ENCODE data around the gene TNS3.
"Not testable (repeated sequence)": the region's sequence is repeated elsewhere in the genome, so short reads cannot be mapped to it uniquely, and the experiment has no call there.

Gene TNS3

DNA sequence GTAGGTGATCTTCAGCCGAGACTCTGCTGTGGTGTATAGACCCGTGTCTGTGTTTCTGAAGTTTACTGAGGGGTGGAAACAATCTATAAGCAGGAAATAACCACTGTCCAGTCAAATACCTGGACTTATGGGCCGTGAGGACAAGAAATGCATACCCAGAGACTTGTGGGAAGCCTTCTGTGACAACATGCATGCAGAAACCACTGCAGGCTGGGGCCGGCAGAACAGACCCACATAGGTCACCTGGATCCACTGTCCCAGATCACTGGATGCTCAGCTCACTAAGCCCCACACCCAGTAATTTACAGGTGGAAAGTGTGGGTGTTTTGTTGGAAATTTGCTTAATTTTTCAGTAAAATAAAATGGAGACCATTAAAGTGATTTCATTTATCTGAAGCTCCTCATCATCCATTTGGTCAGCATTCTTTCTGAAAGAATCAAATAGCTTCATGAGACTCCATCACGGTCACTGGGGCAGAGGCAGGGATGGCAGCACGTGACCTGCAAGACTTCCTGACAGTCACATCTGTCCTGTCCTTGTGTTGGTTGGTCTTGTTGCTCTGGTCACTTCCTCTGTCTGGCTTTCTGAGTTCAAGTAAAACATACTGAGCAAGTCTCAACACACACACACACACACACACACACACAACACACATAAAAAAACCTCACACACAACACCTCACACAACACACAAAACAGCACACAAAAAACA, 108.3 kb downstream of the TNS3 start:
- H3K9ac ChIP-seq (ENCODE audit: low read length in 2 of 2): no peak overlapping the region
- peaks cover 24% of the 10 kb centered on the region for H3K4me1 ChIP-seq (ENCODE audit: control insufficient read depth, insufficient read depth, low read length)
- no peak overlapping the region for H3K4me3 ChIP-seq (ENCODE audit: low read length in 2 of 2)
- no peaks in the 10 kb centered on the region for H3K36me3 ChIP-seq (ENCODE audit: control insufficient read depth in 2 of 2, insufficient read depth in 2 of 2, low read length in 2 of 2)
- no peaks in the 10 kb centered on the region for H3K9me3 ChIP-seq (ENCODE audit: control insufficient read depth in 2 of 2, low read length in 2 of 2)
- no peaks in the 10 kb centered on the region for H3K27me3 ChIP-seq (ENCODE audit: control insufficient read depth in 1 of 2, insufficient read depth in 2 of 2, low read length in 2 of 2)
- no peak overlapping the region for H3K27ac ChIP-seq (ENCODE audit: low read length)

DNA sequence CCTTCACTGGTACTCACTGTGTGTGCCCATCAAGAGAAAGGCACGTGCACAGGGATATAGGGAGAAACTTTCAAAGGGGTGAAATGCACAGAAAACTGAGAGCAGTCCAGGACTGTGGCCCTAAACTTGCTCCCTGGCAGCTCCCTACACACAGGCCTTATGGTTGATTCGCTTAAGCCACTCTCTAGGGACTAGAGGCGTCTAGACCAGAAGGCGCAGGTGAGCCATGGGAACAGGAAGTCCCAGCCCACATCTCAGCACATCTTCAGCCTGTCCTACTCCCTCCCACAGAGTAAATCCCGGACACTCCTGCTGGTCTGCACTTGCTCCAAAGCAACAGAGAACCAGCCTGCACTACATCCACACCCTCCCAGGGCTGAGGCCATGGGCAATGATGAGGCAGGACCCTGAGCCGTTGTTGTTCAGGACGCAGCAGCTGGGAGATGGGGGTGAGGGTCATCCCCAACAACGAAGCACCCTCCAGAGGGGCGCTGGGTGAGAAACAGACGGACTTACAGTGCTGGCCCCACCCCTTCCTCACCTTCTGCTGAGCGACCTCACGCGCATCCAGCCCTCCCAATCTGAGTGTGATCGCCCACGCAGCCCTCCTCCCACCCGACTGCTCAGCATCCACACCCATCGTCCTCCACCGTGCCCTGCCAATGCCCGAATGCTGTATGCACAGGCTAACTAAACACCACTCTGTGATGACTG, 109.3 kb downstream of the TNS3 start:
- H3K9me3 ChIP-seq (ENCODE audit: control insufficient read depth in 2 of 2, low read length in 2 of 2): no peaks in the 10 kb centered on the region
- H3K4me3 ChIP-seq (ENCODE audit: low read length in 2 of 2): no peak overlapping the region
- H3K9ac ChIP-seq (ENCODE audit: low read length in 2 of 2): no peak overlapping the region
- peaks cover 18% of the 10 kb centered on the region for H3K4me1 ChIP-seq (ENCODE audit: control insufficient read depth, insufficient read depth, low read length)
- no peaks in the 10 kb centered on the region for H3K27me3 ChIP-seq (ENCODE audit: control insufficient read depth in 1 of 2, insufficient read depth in 2 of 2, low read length in 2 of 2)
- no peaks in the 10 kb centered on the region for H3K36me3 ChIP-seq (ENCODE audit: control insufficient read depth in 2 of 2, insufficient read depth in 2 of 2, low read length in 2 of 2)
- no peak overlapping the region for H3K27ac ChIP-seq (ENCODE audit: low read length)

DNA sequence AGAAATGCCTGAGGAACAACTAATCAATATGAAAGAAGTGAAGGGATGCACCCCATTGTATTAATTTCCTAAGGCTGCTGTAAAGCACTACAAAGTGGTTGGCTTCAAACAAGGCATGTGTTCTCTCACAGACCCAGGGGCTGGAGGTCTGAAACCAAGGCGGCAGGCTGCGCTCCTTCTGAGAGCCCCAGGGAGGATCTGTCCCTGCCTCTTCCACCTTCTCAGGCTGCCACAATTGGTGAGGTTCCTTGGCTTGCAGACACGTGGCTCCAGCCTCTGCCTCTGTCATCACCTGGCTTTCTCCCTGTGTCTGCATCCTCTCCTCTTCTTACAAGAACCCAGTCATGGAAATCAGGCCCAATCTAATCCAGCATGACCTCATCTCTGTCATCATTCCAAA, 110.1 kb downstream of the TNS3 start:
- peaks cover 15% of the 10 kb centered on the region for H3K4me1 ChIP-seq (ENCODE audit: control insufficient read depth, insufficient read depth, low read length)
- no peaks in the 10 kb centered on the region for H3K27me3 ChIP-seq (ENCODE audit: control insufficient read depth in 1 of 2, insufficient read depth in 2 of 2, low read length in 2 of 2)
- no peaks in the 10 kb centered on the region for H3K36me3 ChIP-seq (ENCODE audit: control insufficient read depth in 2 of 2, insufficient read depth in 2 of 2, low read length in 2 of 2)
- H3K4me3 ChIP-seq (ENCODE audit: low read length in 2 of 2): no peak overlapping the region
- no peaks in the 10 kb centered on the region for H3K9me3 ChIP-seq (ENCODE audit: control insufficient read depth in 2 of 2, low read length in 2 of 2)
- no peak overlapping the region for H3K9ac ChIP-seq (ENCODE audit: low read length in 2 of 2)
- no peak overlapping the region for H3K27ac ChIP-seq (ENCODE audit: low read length)

DNA sequence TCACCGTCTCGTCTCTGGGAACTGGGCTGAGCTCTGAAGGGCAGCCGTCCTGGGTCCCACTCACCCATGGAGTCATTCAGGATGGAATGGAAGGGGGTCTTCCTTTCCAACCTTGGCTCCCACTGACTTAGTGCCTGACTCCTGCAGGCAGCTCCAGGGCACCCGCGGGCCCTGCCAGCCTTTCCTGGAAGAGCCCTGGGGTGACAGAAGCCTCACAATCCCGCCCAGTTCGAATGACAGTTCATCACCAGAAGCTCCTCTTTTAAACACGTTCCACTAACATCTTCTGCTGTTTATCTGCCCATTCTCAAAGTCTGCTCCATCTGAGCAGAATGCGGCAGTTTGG, 110.6 kb downstream of the TNS3 start:
- no peaks in the 10 kb centered on the region for H3K27me3 ChIP-seq (ENCODE audit: control insufficient read depth in 1 of 2, insufficient read depth in 2 of 2, low read length in 2 of 2)
- H3K4me1 ChIP-seq (ENCODE audit: control insufficient read depth, insufficient read depth, low read length): peaks cover 15% of the 10 kb centered on the region
- H3K9me3 ChIP-seq (ENCODE audit: control insufficient read depth in 2 of 2, low read length in 2 of 2): no peaks in the 10 kb centered on the region
- H3K27ac ChIP-seq (ENCODE audit: low read length): no peak overlapping the region
- no peaks in the 10 kb centered on the region for H3K36me3 ChIP-seq (ENCODE audit: control insufficient read depth in 2 of 2, insufficient read depth in 2 of 2, low read length in 2 of 2)
- H3K4me3 ChIP-seq (ENCODE audit: low read length in 2 of 2): no peak overlapping the region
- H3K9ac ChIP-seq (ENCODE audit: low read length in 2 of 2): no peak overlapping the region

DNA sequence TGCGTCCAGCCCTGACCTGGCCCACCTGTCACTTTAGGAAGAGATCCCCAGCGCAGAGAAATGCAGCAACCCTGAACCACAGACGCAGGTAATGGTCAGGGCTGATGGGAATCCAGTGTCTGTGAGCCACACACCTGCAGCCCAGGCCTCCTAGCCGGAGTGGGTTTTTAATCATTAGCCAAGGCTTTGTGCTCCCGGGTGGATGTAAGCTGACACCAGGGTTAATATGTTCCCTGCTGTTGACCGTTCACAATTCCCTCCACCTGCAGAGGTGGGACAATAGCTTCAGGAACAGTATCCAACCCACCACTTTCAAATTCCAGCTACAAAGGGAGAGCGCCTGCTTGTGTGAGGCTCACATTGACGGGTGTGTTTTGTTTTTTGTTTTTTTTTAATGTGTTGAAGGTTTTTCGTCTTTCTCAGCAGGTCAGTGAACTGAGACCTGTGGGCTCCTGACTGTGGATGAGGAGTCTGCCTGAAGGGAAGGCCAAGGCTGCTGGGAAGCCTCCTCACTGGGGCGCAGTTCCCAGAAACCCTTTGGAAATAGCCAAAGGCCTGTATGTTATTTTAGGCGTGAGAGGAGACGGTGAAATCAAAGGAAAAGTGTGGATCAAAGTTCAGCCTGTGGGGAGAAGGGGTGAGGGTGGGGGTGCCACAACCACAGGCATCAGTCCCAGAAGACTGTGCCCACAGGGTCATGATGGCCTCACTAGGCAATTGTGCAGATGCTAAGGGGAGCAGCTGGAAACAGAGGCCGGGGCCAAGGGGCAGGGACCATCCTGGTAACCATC, 111.1 kb downstream of the TNS3 start:
- Histone ChIP-seq H3K9ac (ENCODE audit: low read length in 2 of 2) (no peak overlapping the region), H3K9me3 (ENCODE audit: control insufficient read depth in 2 of 2, low read length in 2 of 2) (no peaks in the 10 kb centered on the region), H3K4me1 (ENCODE audit: control insufficient read depth, insufficient read depth, low read length) (peaks cover 13% of the 10 kb centered on the region), H3K4me3 (ENCODE audit: low read length in 2 of 2) (no peak overlapping the region), H3K27me3 (ENCODE audit: control insufficient read depth in 1 of 2, insufficient read depth in 2 of 2, low read length in 2 of 2) (no peaks in the 10 kb centered on the region), H3K27ac (ENCODE audit: low read length) (no peak overlapping the region), H3K36me3 (ENCODE audit: control insufficient read depth in 2 of 2, insufficient read depth in 2 of 2, low read length in 2 of 2) (no peaks in the 10 kb centered on the region)

DNA sequence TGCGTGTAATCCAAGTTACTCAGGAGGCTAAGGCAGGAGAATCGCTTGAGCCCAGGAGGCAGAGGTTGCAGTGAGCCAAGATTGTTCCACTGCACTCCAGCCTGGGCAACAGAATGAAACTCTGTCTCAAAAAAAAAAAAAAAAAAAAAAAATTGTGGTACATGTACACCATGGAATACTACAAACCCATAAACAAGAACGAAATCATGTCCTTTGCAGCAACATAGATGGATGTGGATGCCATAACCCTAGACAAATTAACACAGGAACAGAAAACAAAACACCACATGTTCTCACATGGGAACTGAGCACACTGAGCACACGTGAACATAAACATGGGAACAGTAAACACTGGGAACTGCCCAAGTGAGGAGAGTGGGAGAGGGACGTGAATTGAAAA, 112.1 kb downstream of the TNS3 start:
- H3K9me3 ChIP-seq (ENCODE audit: control insufficient read depth in 2 of 2, low read length in 2 of 2); H3K36me3 ChIP-seq (ENCODE audit: control insufficient read depth in 2 of 2, insufficient read depth in 2 of 2, low read length in 2 of 2); H3K4me3 ChIP-seq (ENCODE audit: low read length in 2 of 2): not testable (repeated sequence)

DNA sequence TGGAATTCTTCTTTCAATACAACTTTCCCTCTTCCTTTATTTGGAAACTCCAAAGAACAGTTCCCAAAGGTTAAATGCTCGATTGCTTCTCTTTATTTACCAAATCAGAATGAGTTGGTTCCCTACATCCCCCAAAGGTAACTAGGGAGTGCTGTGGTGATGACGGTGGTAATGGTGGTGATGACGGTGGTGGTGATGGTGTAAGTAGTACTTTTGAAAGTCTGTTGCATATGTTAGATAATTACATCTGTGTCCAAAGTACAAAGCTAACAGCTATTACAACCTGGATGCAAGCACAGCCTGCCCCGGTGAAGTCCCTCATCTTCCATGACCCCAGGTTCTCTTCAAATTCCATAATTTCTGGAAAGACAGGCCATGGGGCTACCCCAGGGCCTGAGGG, 115.1 kb downstream of the TNS3 start:
- Histone ChIP-seq H3K27me3 (ENCODE audit: control insufficient read depth in 1 of 2, insufficient read depth in 2 of 2, low read length in 2 of 2) (no peaks in the 10 kb centered on the region), H3K36me3 (ENCODE audit: control insufficient read depth in 2 of 2, insufficient read depth in 2 of 2, low read length in 2 of 2) (peaks cover 0 to 2% of the 10 kb centered on the region in 2 donors), H3K4me3 (ENCODE audit: low read length in 2 of 2) (no peak overlapping the region), H3K9me3 (ENCODE audit: control insufficient read depth in 2 of 2, low read length in 2 of 2) (no peaks in the 10 kb centered on the region), H3K9ac (ENCODE audit: low read length in 2 of 2) (no peak overlapping the region), H3K4me1 (ENCODE audit: control insufficient read depth, insufficient read depth, low read length) (no peaks in the 10 kb centered on the region), H3K27ac (ENCODE audit: low read length) (no peak overlapping the region)

More for the DNA sequence above, 112.1 kb downstream of the TNS3 start:
- not testable (repeated sequence) for H3K4me1 ChIP-seq (ENCODE audit: control insufficient read depth, insufficient read depth, low read length); H3K27ac ChIP-seq (ENCODE audit: low read length); H3K27me3 ChIP-seq (ENCODE audit: control insufficient read depth in 1 of 2, insufficient read depth in 2 of 2, low read length in 2 of 2); H3K9ac ChIP-seq (ENCODE audit: low read length in 2 of 2)

DNA sequence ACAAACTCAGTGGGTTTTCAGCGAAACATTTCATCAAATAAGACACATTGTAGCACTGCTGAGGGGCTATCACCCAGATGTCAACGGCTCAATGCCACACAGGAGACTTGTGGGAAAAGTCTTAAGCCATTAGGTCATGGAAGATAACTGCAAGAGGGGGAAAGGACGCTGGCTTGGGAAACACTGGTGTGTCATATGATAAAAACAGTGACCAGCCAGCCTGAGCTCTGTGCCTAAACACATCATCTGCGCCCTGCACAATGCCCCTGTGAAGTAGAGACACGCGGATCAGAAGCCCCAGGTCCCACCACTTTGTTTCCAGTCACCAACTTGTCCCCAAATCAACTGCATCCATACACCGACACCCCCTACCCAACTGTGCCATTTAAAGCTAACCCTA, 116.7 kb downstream of the TNS3 start:
- Histone ChIP-seq H3K4me3 (ENCODE audit: low read length in 2 of 2) (no peak overlapping the region), H3K27ac (ENCODE audit: low read length) (no peak overlapping the region), H3K27me3 (ENCODE audit: control insufficient read depth in 1 of 2, insufficient read depth in 2 of 2, low read length in 2 of 2) (no peaks in the 10 kb centered on the region), H3K9ac (ENCODE audit: low read length in 2 of 2) (no peak overlapping the region), H3K9me3 (ENCODE audit: control insufficient read depth in 2 of 2, low read length in 2 of 2) (no peaks in the 10 kb centered on the region), H3K4me1 (ENCODE audit: control insufficient read depth, insufficient read depth, low read length) (peaks cover 10% of the 10 kb centered on the region), H3K36me3 (ENCODE audit: control insufficient read depth in 2 of 2, insufficient read depth in 2 of 2, low read length in 2 of 2) (peaks cover 0 to 2% of the 10 kb centered on the region in 2 donors)

DNA sequence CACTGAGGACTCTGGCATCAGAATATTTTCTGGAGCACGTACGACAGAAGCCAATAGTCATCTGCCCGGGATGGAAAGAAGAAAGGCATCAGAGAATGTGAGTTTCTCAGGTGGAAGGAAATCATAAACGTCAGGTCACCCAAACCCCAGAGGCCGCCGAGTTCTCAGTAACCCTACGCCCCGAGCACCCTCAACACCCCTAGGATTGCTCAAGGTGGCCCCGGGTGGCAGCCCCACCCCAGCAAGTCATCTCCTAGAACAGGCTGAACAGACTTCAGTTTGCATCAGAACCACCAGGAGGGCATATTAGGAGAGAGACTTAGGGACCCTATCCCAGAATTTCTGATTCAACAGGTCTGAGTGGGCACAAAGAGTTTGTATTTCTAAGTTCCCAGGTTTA, 117.6 kb downstream of the TNS3 start:
- Histone ChIP-seq H3K9me3 (ENCODE audit: control insufficient read depth in 2 of 2, low read length in 2 of 2) (no peaks in the 10 kb centered on the region), H3K4me1 (ENCODE audit: control insufficient read depth, insufficient read depth, low read length) (peaks cover 10% of the 10 kb centered on the region), H3K27ac (ENCODE audit: low read length) (no peak overlapping the region), H3K9ac (ENCODE audit: low read length in 2 of 2) (no peak overlapping the region), H3K27me3 (ENCODE audit: control insufficient read depth in 1 of 2, insufficient read depth in 2 of 2, low read length in 2 of 2) (no peaks in the 10 kb centered on the region), H3K36me3 (ENCODE audit: control insufficient read depth in 2 of 2, insufficient read depth in 2 of 2, low read length in 2 of 2) (peaks cover 0 to 2% of the 10 kb centered on the region in 2 donors), H3K4me3 (ENCODE audit: low read length in 2 of 2) (no peak overlapping the region)

DNA sequence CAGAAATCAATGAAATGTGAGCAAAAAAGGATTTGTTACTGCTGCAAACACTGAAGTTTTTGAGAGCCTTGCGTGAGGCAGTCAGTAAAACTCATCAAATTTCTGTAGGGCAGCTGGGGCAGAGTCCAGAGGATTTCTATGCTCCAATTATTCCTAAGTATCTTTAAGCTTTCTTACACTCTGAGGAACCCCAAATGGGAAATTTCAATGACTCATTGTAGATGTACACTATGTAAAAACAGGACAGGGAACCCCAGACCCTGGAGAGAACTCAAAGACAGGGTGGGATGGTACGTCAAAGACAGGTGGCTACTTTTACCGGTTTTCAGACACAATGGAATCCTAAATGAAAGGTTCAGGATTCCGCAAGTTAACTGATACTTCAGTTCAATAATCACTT, 120.2 kb downstream of the TNS3 start:
- Histone ChIP-seq H3K4me1 (ENCODE audit: control insufficient read depth, insufficient read depth, low read length) (peaks cover 16% of the 10 kb centered on the region), H3K27ac (ENCODE audit: low read length) (no peak overlapping the region), H3K27me3 (ENCODE audit: control insufficient read depth in 1 of 2, insufficient read depth in 2 of 2, low read length in 2 of 2) (no peaks in the 10 kb centered on the region), H3K9me3 (ENCODE audit: control insufficient read depth in 2 of 2, low read length in 2 of 2) (no peaks in the 10 kb centered on the region), H3K9ac (ENCODE audit: low read length in 2 of 2) (no peak overlapping the region), H3K36me3 (ENCODE audit: control insufficient read depth in 2 of 2, insufficient read depth in 2 of 2, low read length in 2 of 2) (peaks cover 0 to 2% of the 10 kb centered on the region in 2 donors), H3K4me3 (ENCODE audit: low read length in 2 of 2) (no peak overlapping the region)

Measured in stomach smooth muscle (tissue), 2 donors.